ENCODE data around the gene USP53.
"Not testable (repeated sequence)": the region's sequence is repeated elsewhere in the genome, so short reads cannot be mapped to it uniquely, and the experiment has no call there.

The USP53 gene

GRCh38 chr4:119271361-119272085, 59.0 kb downstream of the USP53 start:
- H3K4me3 ChIP-seq (ENCODE audit: low read length), result no peak overlapping the region
- no peak for TF ChIP-seq ZNF274 (IDR thresholded peaks at IDR 0.05; ENCODE audit: low read depth, low read length)

GRCh38 chr4:119279541-119279940, 67.0 kb downstream of the USP53 start:
- H3K4me3 ChIP-seq (ENCODE audit: low read length), result not testable (repeated sequence)

DNA sequence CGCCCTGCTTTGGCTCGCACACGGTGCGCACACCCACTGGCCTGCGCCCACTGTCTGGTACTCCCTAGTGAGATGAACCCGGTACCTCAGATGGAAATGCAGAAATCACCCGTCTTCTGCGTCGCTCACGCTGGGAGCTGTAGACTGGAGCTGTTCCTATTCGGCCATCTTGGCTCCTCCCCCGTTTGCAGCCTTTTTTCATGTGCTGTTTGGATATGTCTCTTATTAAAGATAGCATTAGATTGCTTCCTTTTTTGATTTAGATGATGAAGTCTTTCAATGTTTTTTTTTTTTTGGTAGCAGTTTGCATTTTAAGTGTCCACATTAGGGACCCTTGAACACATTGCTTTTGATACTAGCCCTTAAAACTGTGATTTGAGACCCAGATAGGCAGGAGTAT, 67.4 kb downstream of the USP53 start:
- not testable (repeated sequence) for H3K4me3 ChIP-seq (ENCODE audit: low read length)

- no peak for TF ChIP-seq ZNF274 (IDR thresholded peaks at IDR 0.05; ENCODE audit: low read depth, low read length)
- no peak overlapping the region for H3K4me3 ChIP-seq (ENCODE audit: low read length)
Observed at GRCh38 chr4:119281393-119281792, 68.9 kb downstream of the USP53 start.

- TF ChIP-seq ZNF274 (IDR thresholded peaks at IDR 0.05; ENCODE audit: low read depth, low read length), result no peak
- peak overlapping the region; percentile 11; the same call in 1 of the 2 replicates for H3K4me3 ChIP-seq (ENCODE audit: low read length)
Observed at GRCh38 chr4:119284876-119285780, 72.6 kb downstream of the USP53 start.

GRCh38 chr4:119286377-119287002, 74.0 kb downstream of the USP53 start:
- no peak overlapping the region for H3K4me3 ChIP-seq (ENCODE audit: low read length)
- TF ChIP-seq ZNF274 (IDR thresholded peaks at IDR 0.05; ENCODE audit: low read depth, low read length), result no peak

- H3K4me3 ChIP-seq (ENCODE audit: low read length), result no peak overlapping the region
- no peak for TF ChIP-seq ZNF274 (IDR thresholded peaks at IDR 0.05; ENCODE audit: low read depth, low read length)
Observed at GRCh38 chr4:119289313-119289712, 76.8 kb downstream of the USP53 start.

DNA sequence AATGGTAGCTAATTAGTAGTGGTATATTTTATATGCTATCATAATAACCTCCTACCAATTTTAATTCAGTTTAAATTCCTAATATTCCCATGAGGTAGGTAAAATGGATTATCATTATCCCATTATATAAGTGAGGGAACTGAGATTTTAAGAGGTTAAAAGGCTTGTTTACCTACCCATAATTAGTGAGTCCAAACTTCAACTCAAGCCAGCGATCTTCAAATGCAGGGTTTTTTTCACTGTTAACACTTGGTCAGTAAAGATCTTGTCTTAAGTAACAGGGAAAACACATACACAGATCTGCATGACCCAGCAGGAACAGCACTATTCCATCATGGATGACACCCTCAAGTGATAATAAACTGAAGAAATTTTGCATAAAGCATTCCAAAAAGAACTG, 78.1 kb downstream of the USP53 start:
- no peak for TF ChIP-seq ZNF274 (IDR thresholded peaks at IDR 0.05; ENCODE audit: low read depth, low read length)
- H3K4me3 ChIP-seq (ENCODE audit: low read length), result no peak overlapping the region

GRCh38 chr4:119296356-119296755, 83.8 kb downstream of the USP53 start:
- TF ChIP-seq ZNF274 (IDR thresholded peaks at IDR 0.05; ENCODE audit: low read depth, low read length), result no peak
- H3K4me3 ChIP-seq (ENCODE audit: low read length), result no peak overlapping the region

DNA sequence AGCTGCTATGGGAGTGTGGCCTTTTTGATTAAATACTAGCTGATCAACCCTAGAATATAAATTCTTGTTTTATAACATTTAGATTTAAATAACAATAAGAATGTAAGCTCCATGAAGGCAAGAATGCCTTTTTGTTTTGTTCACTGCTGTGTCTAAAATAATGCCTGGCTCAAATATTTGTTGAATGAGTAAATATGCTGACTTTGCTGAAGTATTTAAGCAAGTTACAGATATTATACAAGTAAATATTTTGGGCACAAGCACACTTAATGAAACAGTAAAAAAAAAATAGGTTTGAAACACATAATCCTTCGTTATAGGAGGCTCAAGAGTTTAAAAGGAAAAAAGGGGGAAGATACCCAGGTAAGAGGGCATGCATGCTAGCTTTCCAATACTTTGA, 85.3 kb downstream of the USP53 start:
- no peak overlapping the region for H3K4me3 ChIP-seq (ENCODE audit: low read length)

GRCh38 chr4:119299260-119299671, 86.8 kb downstream of the USP53 start:
- TF ChIP-seq ZNF274 (IDR thresholded peaks at IDR 0.05; ENCODE audit: low read depth, low read length), result no peak

More for the DNA sequence above, 85.3 kb downstream of the USP53 start:
- no peak for TF ChIP-seq ZNF274 (IDR thresholded peaks at IDR 0.05; ENCODE audit: low read depth, low read length)

GRCh38 chr4:119299741-119300100, 87.2 kb downstream of the USP53 start:
- no peak for TF ChIP-seq ZNF274 (IDR thresholded peaks at IDR 0.05; ENCODE audit: low read depth, low read length)
- peak overlapping the region; percentile 98 for H3K4me3 ChIP-seq (ENCODE audit: low read length)

More at GRCh38 chr4:119299260-119299671, 86.8 kb downstream of the USP53 start:
- peak overlapping the region; percentile 98 for H3K4me3 ChIP-seq (ENCODE audit: low read length)

- no peak for TF ChIP-seq ZNF274 (IDR thresholded peaks at IDR 0.05; ENCODE audit: low read depth, low read length)
- H3K4me3 ChIP-seq (ENCODE audit: low read length), result peak overlapping the region; percentile 98
Observed at GRCh38 chr4:119300101-119300978, 87.8 kb downstream of the USP53 start.

Measured in GM08714 (cell line).